ENCODE results near the gene GLDN. TPM values are rescaled to one million over a fixed set of nuclear protein-coding genes. Genes with fewer than 3 reads are reported as not detected.

GLDN gene
- total RNA-seq, 1 donor from 2014 or later, result 0.26 TPM

DNA sequence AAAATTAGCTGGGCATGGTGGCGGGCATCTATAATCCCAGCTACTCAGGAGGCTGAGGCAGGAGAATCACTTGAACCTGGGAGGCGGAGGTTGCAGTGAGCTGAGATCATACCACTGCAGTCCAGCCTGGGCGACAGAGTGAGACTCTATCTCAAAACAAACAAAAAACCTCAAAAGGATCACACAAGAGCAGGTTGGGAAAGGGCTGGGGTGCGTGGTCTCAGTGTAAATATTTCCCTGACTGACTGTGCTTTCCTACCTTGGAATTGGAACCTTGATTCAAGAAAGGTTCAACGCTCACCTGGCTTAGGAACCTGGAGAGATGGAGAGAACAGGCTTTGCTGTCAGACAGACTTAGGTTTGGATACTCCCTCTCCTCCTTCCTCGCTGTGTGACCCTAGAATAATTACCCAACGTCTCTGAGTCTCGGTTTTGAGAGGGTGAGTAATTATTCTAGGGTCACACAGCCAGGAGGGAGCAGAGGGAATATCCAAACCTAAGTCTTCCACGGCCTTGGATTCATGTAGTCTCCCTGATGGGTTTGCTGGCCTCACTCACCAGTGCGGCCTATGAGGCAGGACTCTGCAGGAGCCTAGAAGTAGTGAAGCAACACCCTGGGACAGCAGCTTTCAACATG is 27.7 kb upstream of the GLDN start:
- Histone ChIP-seq H3K4me3 (ENCODE audit: low read depth, low read length) (no peak overlapping the region), H3K27me3 (ENCODE audit: control insufficient read depth, insufficient read depth, low read length) (no peaks in the 10 kb centered on the region), H3K36me3 (ENCODE audit: control insufficient read depth, insufficient read depth, low read length) (no peaks in the 10 kb centered on the region)
- TF ChIP-seq, protein P1, sequence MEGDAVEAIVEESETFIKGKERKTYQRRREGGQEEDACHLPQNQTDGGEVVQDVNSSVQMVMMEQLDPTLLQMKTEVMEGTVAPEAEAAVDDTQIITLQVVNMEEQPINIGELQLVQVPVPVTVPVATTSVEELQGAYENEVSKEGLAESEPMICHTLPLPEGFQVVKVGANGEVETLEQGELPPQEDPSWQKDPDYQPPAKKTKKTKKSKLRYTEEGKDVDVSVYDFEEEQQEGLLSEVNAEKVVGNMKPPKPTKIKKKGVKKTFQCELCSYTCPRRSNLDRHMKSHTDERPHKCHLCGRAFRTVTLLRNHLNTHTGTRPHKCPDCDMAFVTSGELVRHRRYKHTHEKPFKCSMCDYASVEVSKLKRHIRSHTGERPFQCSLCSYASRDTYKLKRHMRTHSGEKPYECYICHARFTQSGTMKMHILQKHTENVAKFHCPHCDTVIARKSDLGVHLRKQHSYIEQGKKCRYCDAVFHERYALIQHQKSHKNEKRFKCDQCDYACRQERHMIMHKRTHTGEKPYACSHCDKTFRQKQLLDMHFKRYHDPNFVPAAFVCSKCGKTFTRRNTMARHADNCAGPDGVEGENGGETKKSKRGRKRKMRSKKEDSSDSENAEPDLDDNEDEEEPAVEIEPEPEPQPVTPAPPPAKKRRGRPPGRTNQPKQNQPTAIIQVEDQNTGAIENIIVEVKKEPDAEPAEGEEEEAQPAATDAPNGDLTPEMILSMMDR (IDR thresholded peaks at IDR 0.05; ENCODE audit: insufficient read depth, low read length, severe bottlenecking), result no peak
- no peak for FAIRE-seq
- no peak for DNase-seq (ENCODE audit: low read depth)

DNA sequence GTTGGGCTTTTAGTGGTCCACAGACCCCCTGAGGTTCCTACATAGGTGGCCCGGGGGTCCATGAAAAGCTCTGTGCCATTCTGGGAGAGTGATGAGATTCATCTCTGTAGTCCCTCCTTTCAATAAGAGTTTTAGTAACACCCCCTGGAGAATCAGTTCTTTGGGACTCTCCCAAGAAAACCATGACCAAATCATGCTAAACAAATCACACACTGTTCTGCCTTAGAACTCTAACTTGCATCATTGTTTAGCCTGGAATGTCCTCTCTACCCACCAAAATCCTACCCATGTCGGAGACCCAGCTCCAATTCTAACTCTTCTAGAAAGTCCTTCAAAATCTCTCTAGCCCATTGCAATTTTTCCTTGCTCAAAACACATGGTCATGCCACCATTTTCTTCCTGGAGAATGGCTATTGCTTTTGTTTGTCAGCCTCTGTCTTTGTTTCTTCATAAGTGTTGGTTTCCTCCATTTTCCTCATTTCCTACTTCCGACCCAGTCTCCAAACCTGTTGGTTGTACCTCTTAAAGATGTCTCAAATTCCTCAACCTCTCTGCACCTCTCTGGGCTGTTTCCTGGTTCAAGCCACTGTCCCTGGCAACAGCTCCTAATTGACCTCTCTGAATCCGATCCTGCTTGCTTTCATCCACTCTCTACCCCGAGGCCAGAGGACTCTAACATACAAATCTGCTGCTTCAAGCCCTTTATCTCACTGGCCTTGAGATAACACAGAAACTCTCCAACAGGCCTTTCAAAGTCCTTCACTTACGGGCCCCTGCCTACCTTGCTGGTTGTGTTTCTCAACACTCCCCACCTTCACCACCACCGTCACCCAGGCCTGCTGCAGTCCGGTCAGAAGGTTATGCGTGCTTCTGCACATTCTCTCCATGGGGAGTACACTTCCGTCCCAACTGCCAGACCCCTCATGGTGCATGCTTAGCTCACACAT is 26.8 kb upstream of the GLDN start:
- no peak for FAIRE-seq
- H3K27me3 ChIP-seq (ENCODE audit: control insufficient read depth, insufficient read depth, low read length), result no peaks in the 10 kb centered on the region
- H3K36me3 ChIP-seq (ENCODE audit: control insufficient read depth, insufficient read depth, low read length), result no peaks in the 10 kb centered on the region
- TF ChIP-seq, protein P1 (IDR thresholded peaks at IDR 0.05; ENCODE audit: insufficient read depth, low read length, severe bottlenecking), result no peak
- no peak overlapping the region for H3K4me3 ChIP-seq (ENCODE audit: low read depth, low read length)
- DNase-seq (ENCODE audit: low read depth), result no peak

DNA sequence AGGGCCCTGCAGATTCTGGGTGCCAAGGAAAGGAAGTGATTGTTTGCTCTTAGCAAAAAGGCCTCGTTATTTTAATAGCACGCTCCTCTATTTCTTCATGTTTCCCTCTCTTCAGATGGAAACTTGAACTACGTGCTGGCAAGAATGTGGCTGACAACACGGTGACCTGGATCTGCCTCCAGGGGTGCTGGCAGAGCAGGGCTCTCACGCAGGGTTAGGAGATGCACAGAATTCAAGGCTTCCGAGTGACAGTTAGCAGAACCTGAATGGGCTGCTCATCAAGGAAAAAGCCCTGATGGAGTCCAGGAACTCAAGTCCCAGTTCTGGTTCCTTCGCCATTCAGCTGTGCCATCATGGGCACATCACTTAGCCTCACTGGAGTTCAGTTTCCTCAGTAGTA is 25.7 kb upstream of the GLDN start:
- FAIRE-seq (no peak), DNase-seq (ENCODE audit: low read depth) (no peak)

DNA sequence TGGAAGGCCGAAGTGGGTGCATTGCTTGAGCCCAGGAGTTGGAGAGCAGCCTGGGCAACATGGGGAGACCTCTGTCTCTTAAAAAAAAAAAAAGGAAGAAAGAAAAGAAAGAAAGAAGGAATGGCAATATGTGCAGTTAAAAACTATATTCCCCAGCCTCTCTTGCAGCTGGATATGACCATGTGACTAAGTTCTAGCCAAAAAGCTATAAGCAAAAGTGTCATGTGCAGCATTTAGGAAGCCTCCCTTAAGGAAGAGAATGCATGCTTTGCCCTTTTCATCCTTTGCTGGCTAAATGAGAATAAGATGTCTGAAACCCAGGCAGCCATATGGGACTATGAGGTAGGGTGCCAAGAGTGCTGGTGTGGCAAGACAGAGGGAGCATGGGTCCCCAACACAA is 24.8 kb upstream of the GLDN start:
- FAIRE-seq (no peak), DNase-seq (ENCODE audit: low read depth) (no peak)
- H3K27me3 ChIP-seq (ENCODE audit: control insufficient read depth, insufficient read depth, low read length), result peaks cover 3% of the 10 kb centered on the region
- no peaks in the 10 kb centered on the region for H3K36me3 ChIP-seq (ENCODE audit: control insufficient read depth, insufficient read depth, low read length)
- TF ChIP-seq, protein P1 (IDR thresholded peaks at IDR 0.05; ENCODE audit: insufficient read depth, low read length, severe bottlenecking), result no peak
- no peak overlapping the region for H3K4me3 ChIP-seq (ENCODE audit: low read depth, low read length)

More for the DNA sequence above, 25.7 kb upstream of the GLDN start:
- H3K4me3 ChIP-seq (ENCODE audit: low read depth, low read length), result no peak overlapping the region
- TF ChIP-seq, protein P1 (IDR thresholded peaks at IDR 0.05; ENCODE audit: insufficient read depth, low read length, severe bottlenecking), result no peak
- H3K27me3 ChIP-seq (ENCODE audit: control insufficient read depth, insufficient read depth, low read length), result peaks cover 3% of the 10 kb centered on the region
- no peaks in the 10 kb centered on the region for H3K36me3 ChIP-seq (ENCODE audit: control insufficient read depth, insufficient read depth, low read length)

DNA sequence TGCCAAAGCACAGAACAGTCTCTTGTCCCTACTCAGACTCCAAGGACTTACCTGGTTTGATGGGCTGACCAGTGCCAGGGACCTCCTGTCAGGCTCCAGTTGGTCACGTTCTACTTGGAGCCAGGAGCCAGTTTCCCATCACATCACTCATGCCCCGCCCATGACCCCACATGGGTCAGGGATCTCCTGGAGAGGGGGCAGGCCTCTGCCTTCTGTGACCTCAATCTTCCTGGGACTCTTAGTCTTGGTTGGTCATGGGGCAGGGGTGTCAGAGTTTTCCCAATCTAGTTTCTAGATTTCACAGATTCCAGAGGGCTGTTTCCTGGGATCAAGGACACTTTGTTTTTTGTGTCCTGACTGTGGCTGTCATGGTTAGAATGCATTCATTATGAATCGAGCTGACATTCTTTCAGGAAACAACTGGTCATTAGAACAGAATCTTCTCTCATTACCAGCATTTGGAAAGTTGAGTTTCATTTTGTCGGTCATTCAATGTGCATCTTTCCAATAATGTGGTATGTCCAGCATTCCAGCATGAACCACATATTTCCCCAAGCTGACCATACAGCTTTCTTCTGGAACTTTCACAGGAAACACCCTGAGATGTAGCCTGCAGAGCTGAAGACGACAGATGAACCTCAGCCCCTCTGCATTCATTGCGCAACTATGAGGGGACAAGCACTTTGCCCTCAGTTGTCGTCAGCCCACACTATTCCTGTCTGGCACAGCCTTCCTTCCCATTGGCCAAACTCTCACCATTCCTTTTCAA is 22.9 kb upstream of the GLDN start:
- FAIRE-seq (peak; percentile 7), DNase-seq (ENCODE audit: low read depth) (no peak)
- peaks cover 3% of the 10 kb centered on the region for H3K27me3 ChIP-seq (ENCODE audit: control insufficient read depth, insufficient read depth, low read length)
- no peak overlapping the region for H3K4me3 ChIP-seq (ENCODE audit: low read depth, low read length)
- no peaks in the 10 kb centered on the region for H3K36me3 ChIP-seq (ENCODE audit: control insufficient read depth, insufficient read depth, low read length)
- TF ChIP-seq, protein P1 (IDR thresholded peaks at IDR 0.05; ENCODE audit: insufficient read depth, low read length, severe bottlenecking), result no peak

All from bronchial epithelial cell (primary cell).